DND-41 (cell line): ENCODE results near the gene CDC42EP2.

Experiments
- ATAC-seq: fragments of 200-7000 bp; cut with Tn5 transposase; 3 replicates; pipeline ENCODE4 v1.9.1; 2021; ENCODE audit warnings: low read depth; ENCODE audit not compliant: insufficient read depth
- DNase-seq: peaks from one replicate; pipeline ENCODE4 v3.0.0-alpha.2; 2020
- H2AFZ ChIP-seq: 2 replicates; pipeline ENCODE4 v1.6.0; 2012; ENCODE audit warnings: low read depth, low read length
- H3K27ac ChIP-seq: 2 replicates; pipeline ENCODE4 v1.5.1; 2012; ENCODE audit warnings: low read length, inconsistent platforms
- H3K27me3 ChIP-seq: fragments of 200-600 bp; sonication (generic); 2 replicates; pipeline ENCODE4 v1.6.0; 2012; ENCODE audit warnings: low read length, mild to moderate bottlenecking, inconsistent platforms; ENCODE audit not compliant: insufficient read depth, poor library complexity
- H3K36me3 ChIP-seq: 2 replicates; pipeline ENCODE4 v1.5.1; 2012; ENCODE audit warnings: low read length, inconsistent platforms; ENCODE audit not compliant: insufficient read depth
- H3K4me1 ChIP-seq: 2 replicates; pipeline ENCODE4 v1.5.1; 2012; ENCODE audit warnings: mild to moderate bottlenecking, low read length; ENCODE audit not compliant: insufficient read depth
- H3K4me2 ChIP-seq: 2 replicates; pipeline ENCODE4 v1.6.0; 2012; ENCODE audit warnings: mild to moderate bottlenecking, moderate library complexity, low read length, inconsistent platforms; ENCODE audit not compliant: insufficient read depth
- H3K4me3 ChIP-seq, 2 experiments: fragments of 200-600 bp in 1 of 2; shearing (Covaris generic) in 1 of 2; 2 replicates each; pipeline ENCODE4 v1.5.1; 2012 to 2016; ENCODE audit warnings: inconsistent platforms in 2 of 2, low read length in 2 of 2, mild to moderate bottlenecking in 2 of 2, low read depth in 1 of 2, moderate library complexity in 1 of 2
- H3K79me2 ChIP-seq: 2 replicates; pipeline ENCODE4 v1.6.0; 2012; ENCODE audit warnings: low read length, inconsistent platforms; ENCODE audit not compliant: insufficient read depth
- H3K9ac ChIP-seq: 2 replicates; pipeline ENCODE4 v1.6.0; 2012; ENCODE audit warnings: low read depth, mild to moderate bottlenecking, inconsistent platforms, low read length, moderate library complexity
- H3K9me3 ChIP-seq: 2 replicates; pipeline ENCODE4 v1.5.1; 2012; ENCODE audit warnings: low read length, moderate library complexity, mild to moderate bottlenecking, inconsistent platforms; ENCODE audit not compliant: insufficient read depth, severe bottlenecking
- H4K20me1 ChIP-seq: 2 replicates; pipeline ENCODE4 v1.6.0; 2012; ENCODE audit warnings: low read length; ENCODE audit not compliant: insufficient read depth
- CTCF ChIP-seq: IDR thresholded peaks from 2 replicates; pipeline ENCODE4 v1.5.1; 2012; ENCODE audit warnings: borderline replicate concordance, low read length, moderate library complexity, mild to moderate bottlenecking; ENCODE audit not compliant: poor library complexity, severe bottlenecking; ENCODE audit errors: extremely low read depth
- EZH2 ChIP-seq: IDR thresholded peaks from 3 replicates; pipeline ENCODE4 v1.6.1; 2012; ENCODE audit warnings: borderline replicate concordance, low read depth, mild to moderate bottlenecking, moderate library complexity, low read length, inconsistent platforms; ENCODE audit not compliant: severe bottlenecking

The CDC42EP2 gene

GRCh38 chr11:65290448-65291165, 24.1 kb upstream of the CDC42EP2 start:
- Histone ChIP-seq H3K27ac (no peak overlapping the region), H3K4me2 (no peak overlapping the region), H2AFZ (no peak overlapping the region), H4K20me1 (peaks cover 4% of the 10 kb centered on the region; the same call in 1 of the 2 replicates), H3K9me3 (no peaks in the 10 kb centered on the region), H3K36me3 (peaks cover 98% of the 10 kb centered on the region), H3K79me2 (no peaks in the 10 kb centered on the region), H3K4me1 (no peaks in the 10 kb centered on the region), H3K9ac (no peak overlapping the region), H3K27me3 (no peaks in the 10 kb centered on the region), H3K4me3 (no peak overlapping the region)
- ATAC-seq (no peak), DNase-seq (no peak)
- no peak for TF ChIP-seq CTCF
- TF ChIP-seq EZH2, result no peak

- no peaks in the 10 kb centered on the region for H3K9me3 ChIP-seq
- DNase-seq (no peak), ATAC-seq (no peak)
- H3K79me2 ChIP-seq, result no peaks in the 10 kb centered on the region
- TF ChIP-seq CTCF (no peak), EZH2 (no peak)
- peaks cover 98% of the 10 kb centered on the region for H3K36me3 ChIP-seq
- no peak overlapping the region for H2AFZ ChIP-seq
- no peaks in the 10 kb centered on the region for H3K4me1 ChIP-seq
- H3K27ac ChIP-seq, result no peak overlapping the region
- H3K4me2 ChIP-seq, result no peak overlapping the region
- no peak overlapping the region for H3K4me3 ChIP-seq
- H4K20me1 ChIP-seq, result peaks cover 4% of the 10 kb centered on the region; the same call in 1 of the 2 replicates
- H3K27me3 ChIP-seq, result no peaks in the 10 kb centered on the region
- no peak overlapping the region for H3K9ac ChIP-seq
Observed at GRCh38 chr11:65291613-65292012, 23.1 kb upstream of the CDC42EP2 start.

GRCh38 chr11:65292890-65293289, 21.8 kb upstream of the CDC42EP2 start:
- Histone ChIP-seq H4K20me1 (peaks cover 4% of the 10 kb centered on the region; the same call in 1 of the 2 replicates), H3K27me3 (no peaks in the 10 kb centered on the region), H3K36me3 (peaks cover 95% of the 10 kb centered on the region), H2AFZ (no peak overlapping the region), H3K9ac (no peak overlapping the region), H3K4me3 (no peak overlapping the region), H3K79me2 (no peaks in the 10 kb centered on the region), H3K27ac (no peak overlapping the region), H3K4me2 (no peak overlapping the region), H3K4me1 (no peaks in the 10 kb centered on the region), H3K9me3 (no peaks in the 10 kb centered on the region)
- no peak for TF ChIP-seq CTCF
- no peak for TF ChIP-seq EZH2
- DNase-seq, result no peak
- no peak for ATAC-seq
